Measurements from ENCODE around the gene REXO4. TPM values are rescaled to one million over a fixed set of nuclear protein-coding genes. Genes with fewer than 3 reads are reported as not detected.

Gene REXO4
- total and polyA plus RNA-seq, 2 of the 8 experiments (the other 6 are each of a cell fraction or from before 2014, with no cell fraction given) = 19.1 to 38.3 TPM

- DNase-seq (ENCODE audit: low read depth in 1 of 2, low spot score in 2 of 2) = no peak
- 94% methylated on average over 11 of the region's 11 CpGs; no CpG with 5 or more reads in 1 of the 2 experiments for WGBS, 2 experiments (ENCODE audit: extremely low coverage in 1 of 2, insufficient coverage in 1 of 2, insufficient read length in 1 of 2, insufficient replicate concordance in 2 of 2, low coverage in 1 of 2, low lambda C conversion rate in 2 of 2, missing lambda C conversion rate in 1 of 2)
- no peak overlapping the region for H3K14ac ChIP-seq (ENCODE audit: insufficient read length)
These were observed 39.9 kb upstream of the REXO4 start for GRCh38 chr9:133457748-133458147.

More at GRCh38 chr9:133457748-133458147, 39.9 kb upstream of the REXO4 start:
- Histone ChIP-seq H4K91ac (replicated peaks; ENCODE audit: insufficient read length, low read length) (no peak overlapping the region), H3K9me3 (ENCODE audit: insufficient read depth in 2 of 2, low read depth in 1 of 2, low read length in 1 of 2) (no peaks in the 10 kb centered on the region), H3K23ac (ENCODE audit: insufficient read length) (no peak overlapping the region), H3K23me2 (ENCODE audit: low read depth, low read length) (peaks cover 7% of the 10 kb centered on the region; the same call in 1 of the 2 replicates), H3K79me2 (ENCODE audit: control insufficient read depth in 1 of 2, insufficient read depth in 2 of 2, low read length in 2 of 2) (peaks cover 0 to 13% of the 10 kb centered on the region in 2 experiments; a peak in 2 of 4 replicates), H4K5ac (ENCODE audit: insufficient read length, low read depth, low read length) (no peak overlapping the region), H2AFZ (ENCODE audit: low read length) (no peak overlapping the region), H3K4me1 (replicated peaks in 1 of 4; ENCODE audit: control insufficient read depth in 3 of 4, insufficient read depth in 4 of 4, low read length in 3 of 4) (peaks cover 2 to 13% (median 11%) of the 10 kb centered on the region in 4 experiments), H4K20me1 (replicated peaks in 1 of 2; ENCODE audit: control insufficient read depth in 1 of 2, insufficient read depth in 2 of 2, low read length in 2 of 2) (peaks cover 2 to 3% of the 10 kb centered on the region in 2 experiments), H3K27me3 (replicated peaks in 1 of 4; ENCODE audit: control insufficient read depth in 3 of 4, extremely low read depth in 1 of 4, insufficient read depth in 3 of 4, low read length in 3 of 4) (no peaks in the 10 kb centered on the region; a peak in 1 of 7 replicates), H3K4ac (replicated peaks; ENCODE audit: insufficient read length, low read depth, low read length) (no peak overlapping the region), H3K4me3 (ENCODE audit: extremely low read depth in 1 of 4, insufficient read depth in 2 of 4, low read depth in 3 of 4, low read length in 4 of 4) (no peak overlapping the region), H2BK120ac (replicated peaks; ENCODE audit: low read depth, low read length) (no peak overlapping the region), H3K9ac (replicated peaks in 1 of 4; ENCODE audit: extremely low read depth in 1 of 4, low read depth in 3 of 4, low read length in 3 of 4) (no peak overlapping the region), H3K56ac (replicated peaks; ENCODE audit: insufficient read length, low read depth, low read length) (no peak overlapping the region), H2BK20ac (ENCODE audit: low read length) (no peak overlapping the region), H2AK5ac (ENCODE audit: low read depth, low read length) (peak overlapping the region; percentile 65; the same call in 1 of the 2 replicates), H2BK12ac (ENCODE audit: low read depth, low read length) (peak overlapping the region; percentile 80; the same call in 1 of the 2 replicates), H3K18ac (ENCODE audit: extremely low read depth, low read length) (no peak overlapping the region), H2BK15ac (ENCODE audit: low read length) (no peak overlapping the region), H2BK5ac (ENCODE audit: low read depth, low read length) (peak overlapping the region; percentile 9; the same call in 1 of the 2 replicates), H3K4me2 (ENCODE audit: insufficient read depth in 1 of 2, low read depth in 2 of 2, low read length in 2 of 2) (no peak overlapping the region), H3K36me3 (ENCODE audit: control insufficient read depth in 2 of 4, insufficient read depth in 4 of 4, low read length in 3 of 4) (no peaks in the 10 kb centered on the region), H4K8ac (ENCODE audit: extremely low read depth, insufficient read depth, low read length) (no peak overlapping the region), H3K27ac (ENCODE audit: low read depth, low read length) (no peak overlapping the region), H3K79me1 (ENCODE audit: low read depth, low read length) (peaks cover 9% of the 10 kb centered on the region; the same call in 1 of the 2 replicates)
- no peak for FAIRE-seq
- POLR2A ChIA-PET (ENCODE audit: partially characterized antibody) = interaction anchor here (1.1 kb wide), 1 partner anchor 13 kb away, joined by 3 read pairs; no protein-coding TSS in a partner anchor
- TF ChIP-seq RBBP5 (IDR thresholded peaks at IDR 0.05; ENCODE audit: borderline replicate concordance, low read depth, low read length) (no peak), SUZ12 (IDR thresholded peaks at IDR 0.05; ENCODE audit: low read length) (no peak), CEBPB (IDR thresholded peaks at IDR 0.05; ENCODE audit: low read depth, low read length) (no peak), E2F6 (IDR thresholded peaks at IDR 0.05) (no peak), SAP30 (IDR thresholded peaks at IDR 0.05; ENCODE audit: insufficient read depth, insufficient replicate concordance, low read length) (no peak), JUN (IDR thresholded peaks at IDR 0.05; ENCODE audit: low read depth, low read length) (no peak), HDAC2 (IDR thresholded peaks at IDR 0.05; ENCODE audit: borderline replicate concordance in 1 of 2, low read depth in 2 of 2, low read length in 2 of 2) (no peak), EGR1 (IDR thresholded peaks at IDR 0.05; ENCODE audit: borderline replicate concordance, low read depth, low read length) (no peak), MAX (IDR thresholded peaks at IDR 0.05) (no peak), EP300 (IDR thresholded peaks at IDR 0.05; ENCODE audit: borderline replicate concordance in 1 of 2, low read depth in 2 of 2, low read length in 2 of 2) (no peak)
- CTCF ChIA-PET (ENCODE audit: partially characterized antibody) = interaction anchor here (1.1 to 6.9 kb wide), 11 partner anchors 13 to 269 kb away, joined by 3 to 64 read pairs (median 6); partner anchors contain the start of gene SLC2A6

Data from H1 (cell line).